MV-4-11 (cell line): Measurements from ENCODE around the gene DIPK2B.

Experiments
- DNase-seq: peaks from one replicate; lab custom pipeline; 2025; lab: John Stamatoyannopoulos, UW

DIPK2B gene

DNA sequence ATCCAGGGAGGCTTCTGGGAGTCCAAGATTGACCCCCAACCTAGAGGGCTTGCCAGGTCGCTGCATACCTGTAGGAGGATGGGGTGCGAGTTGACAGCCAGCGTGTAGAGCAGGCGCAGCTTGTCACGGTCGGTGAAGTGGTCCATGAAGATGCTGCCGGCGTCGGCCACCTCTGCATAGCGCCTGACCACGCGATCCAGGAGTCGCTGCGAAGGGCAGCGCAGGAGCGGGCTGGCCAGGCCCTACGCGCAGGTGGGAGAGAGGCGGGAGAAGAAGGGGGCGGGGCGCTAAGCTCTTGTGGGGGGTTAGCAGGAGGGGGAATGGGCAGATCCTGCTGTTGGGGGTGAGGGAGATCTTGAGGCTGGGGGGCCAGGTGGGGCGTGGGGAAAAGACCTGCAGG is 43.0 kb downstream of the DIPK2B start:
- no peak for DNase-seq

DNA sequence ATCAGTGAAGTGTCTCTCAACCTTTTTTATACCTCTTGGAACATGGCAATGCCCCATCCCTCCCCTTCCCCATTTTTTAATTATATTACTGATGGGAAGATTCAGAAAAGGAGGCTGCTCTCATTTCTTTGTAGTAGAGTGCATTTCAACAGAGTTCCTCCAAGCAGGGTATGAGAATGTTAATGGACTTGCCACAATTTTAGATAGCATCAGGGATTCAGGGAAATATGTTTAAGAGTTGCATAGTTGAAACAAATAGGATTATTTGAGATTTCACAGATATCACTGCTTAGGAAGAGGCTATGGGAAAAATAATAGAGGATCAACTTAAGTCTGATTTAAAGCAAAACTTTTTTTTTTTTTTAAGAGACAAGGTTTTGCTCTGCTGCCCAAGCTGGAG is 46.2 kb downstream of the DIPK2B start:
- no peak for DNase-seq

DNA sequence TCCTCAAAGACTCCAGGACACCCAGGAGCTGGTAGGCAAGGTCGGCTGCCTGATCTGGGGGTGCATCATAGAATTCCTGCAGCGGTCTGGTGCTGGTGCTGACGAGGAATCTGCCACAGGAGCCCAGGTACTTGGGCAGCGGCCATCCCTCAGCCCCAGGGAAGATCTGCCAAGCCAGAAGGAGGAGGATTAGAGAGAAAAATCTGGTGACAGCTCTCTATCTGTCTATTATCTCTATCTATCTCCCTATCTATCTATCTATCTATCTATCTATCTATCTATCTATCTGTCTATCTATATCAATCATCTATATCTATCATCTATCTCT is 46.7 kb downstream of the DIPK2B start:
- no peak for DNase-seq
